Transverse colon (tissue), 4 donors: ENCODE data around the gene MSI2.

Experiments used
- CTCF ChIP-seq, 5 experiments: fragments of 200-600 bp in 3 of 5; fragments of 450-650 bp in 2 of 5; sonication (generic) in 3 of 5; IDR thresholded peaks; 1 replicate in 2 of 5; 2 replicates in 3 of 5; pipeline ENCODE4 v1.5.1; 2016 to 2017; ENCODE audit warnings: antibody characterized with exemption in 5 of 5, inconsistent platforms in 3 of 5, mild to moderate bottlenecking in 2 of 5, moderate library complexity in 1 of 5
- EP300 ChIP-seq: sonication (generic); formaldehyde crosslinking; IDR thresholded peaks from one replicate; pipeline ENCODE4 v1.6.1; 2017; ENCODE audit warnings: antibody characterized with exemption, low read depth
- POLR2A ChIP-seq: fragments of 450-650 bp; IDR thresholded peaks from one replicate; pipeline ENCODE4 v1.6.1; 2016; ENCODE audit warnings: antibody characterized with exemption, mild to moderate bottlenecking, moderate library complexity
- POLR2AphosphoS5 ChIP-seq, 3 donors: sonication (generic); formaldehyde crosslinking; IDR thresholded peaks; one replicate each; pipeline ENCODE4 v1.6.1; 2016; ENCODE audit warnings: antibody characterized with exemption in 3 of 3

GRCh38 chr17:57549468-57549867 is 293.1 kb downstream of the MSI2 start:
- TF ChIP-seq POLR2A (no peak), CTCF (IDR thresholded peaks at IDR 0.05) (no peak), POLR2AphosphoS5 (IDR thresholded peaks at IDR 0.05) (no peak), EP300 (no peak)
